H1 (cell line): ENCODE data around the gene PRDX3. TPM values are rescaled to one million over a fixed set of nuclear protein-coding genes. Genes with fewer than 3 reads are reported as not detected.

Source experiments
- CTCF ChIA-PET: fragments of 300-600 bp; sonication (Branson Sonifier 250); formaldehyde crosslinking; loops from one replicate; lab custom pipeline; 2021; ENCODE audit not compliant: partially characterized antibody; lab: Charles Lee
- POLR2A ChIA-PET: fragments of 300-600 bp; sonication (Branson Sonifier 250); formaldehyde crosslinking; loops from one replicate; lab custom pipeline; 2021; ENCODE audit warnings: inconsistent platforms; ENCODE audit not compliant: partially characterized antibody; lab: Charles Lee
- DNase-seq, 2 experiments: peaks; one replicate each; pipeline versions ENCODE4 v3.0.0 to v3.0.0-alpha.2; 2010 to 2022; ENCODE audit warnings: low spot score in 2 of 2, low read depth in 1 of 2, mixed read lengths in 1 of 2
- FAIRE-seq: peaks from 2 replicates; lab custom pipeline; 2011; peaks lifted over from hg19 to GRCh38; lab: Jason Lieb, UNC
- H2AFZ ChIP-seq: 2 replicates; pipeline ENCODE4 v1.8.1; 2012; ENCODE audit warnings: low read length, inconsistent platforms
- H2AK5ac ChIP-seq: 2 replicates; pipeline ENCODE4 v1.6.1; 2013; ENCODE audit warnings: low read depth, low read length
- H2BK120ac ChIP-seq: replicated peaks from 2 replicates; pipeline ENCODE3; 2013; ENCODE audit warnings: low read depth, low read length, inconsistent platforms
- H2BK12ac ChIP-seq: 2 replicates; pipeline ENCODE4 v1.6.1; 2013; ENCODE audit warnings: low read depth, low read length
- H2BK15ac ChIP-seq: 2 replicates; pipeline ENCODE4 v1.6.1; 2013; ENCODE audit warnings: low read length
- H2BK20ac ChIP-seq: 2 replicates; pipeline ENCODE4 v1.6.1; 2013; ENCODE audit warnings: low read length
- H2BK5ac ChIP-seq: 2 replicates; pipeline ENCODE4 v1.6.1; 2013; ENCODE audit warnings: low read depth, low read length
- H3K14ac ChIP-seq: 2 replicates; pipeline ENCODE4 v1.6.1; 2013; ENCODE audit warnings: inconsistent platforms; ENCODE audit not compliant: insufficient read length
- H3K18ac ChIP-seq: 2 replicates; pipeline ENCODE4 v1.6.1; 2013; ENCODE audit warnings: low read length; ENCODE audit errors: extremely low read depth
- H3K23ac ChIP-seq: 2 replicates; pipeline ENCODE4 v1.6.1; 2013; ENCODE audit warnings: inconsistent platforms; ENCODE audit not compliant: insufficient read length
- H3K23me2 ChIP-seq: 2 replicates; pipeline ENCODE4 v1.6.1; 2013; ENCODE audit warnings: low read depth, low read length
- H3K27ac ChIP-seq: 2 replicates; pipeline ENCODE4 v1.6.1; 2011; ENCODE audit warnings: low read depth, low read length, inconsistent platforms
- H3K27me3 ChIP-seq, 4 experiments: replicated peaks in 1 of 4; 1 replicate in 1 of 4; 2 replicates in 3 of 4; pipeline versions ENCODE4 v1.6.1 to v1.8.1; 2011 to 2013; ENCODE audit warnings: low read length in 3 of 4, mild to moderate bottlenecking in 3 of 4, inconsistent platforms in 2 of 4, mixed read lengths in 2 of 4, moderate library complexity in 1 of 4; ENCODE audit not compliant: control insufficient read depth in 3 of 4, insufficient read depth in 3 of 4; ENCODE audit errors: extremely low read depth in 1 of 4
- H3K36me3 ChIP-seq, 4 experiments: 2 replicates each; pipeline versions ENCODE4 v1.6.1 to v1.8.1; 2011 to 2013; ENCODE audit warnings: mild to moderate bottlenecking in 4 of 4, low read length in 3 of 4, moderate library complexity in 2 of 4, control low read depth in 1 of 4, inconsistent platforms in 1 of 4; ENCODE audit not compliant: insufficient read depth in 4 of 4, control insufficient read depth in 2 of 4
- H3K4ac ChIP-seq: replicated peaks from 2 replicates; pipeline ENCODE3; 2013; ENCODE audit warnings: low read length, low read depth, mixed read lengths, inconsistent platforms; ENCODE audit not compliant: insufficient read length
- H3K4me1 ChIP-seq, 4 experiments: replicated peaks in 1 of 4; 1 replicate in 1 of 4; 2 replicates in 3 of 4; pipeline versions ENCODE4 v1.6.1 to v1.8.1; 2011 to 2013; ENCODE audit warnings: low read length in 3 of 4, inconsistent platforms in 2 of 4, mixed read lengths in 1 of 4; ENCODE audit not compliant: insufficient read depth in 4 of 4, control insufficient read depth in 3 of 4
- H3K4me2 ChIP-seq, 2 experiments: 2 replicates each; pipeline versions ENCODE4 v1.6.1 to v1.8.1; 2011 to 2013; ENCODE audit warnings: low read depth in 2 of 2, low read length in 2 of 2, control low read depth in 1 of 2, inconsistent platforms in 1 of 2, mild to moderate bottlenecking in 1 of 2; ENCODE audit not compliant: insufficient read depth in 1 of 2
- H3K4me3 ChIP-seq, 4 experiments: fragments of 200-600, 300-600 bp in 1 of 4; sonication (generic), shearing (Covaris generic), sonication (Bioruptor Twin) in 1 of 4; 2 replicates each; pipeline versions ENCODE4 v1.5.1 to v1.8.1; 2011 to 2016; ENCODE audit warnings: low read length in 4 of 4, low read depth in 3 of 4, control low read depth in 2 of 4, inconsistent platforms in 2 of 4, mild to moderate bottlenecking in 2 of 4, mixed read lengths in 1 of 4, moderate library complexity in 1 of 4; ENCODE audit not compliant: insufficient read depth in 2 of 4; ENCODE audit errors: extremely low read depth in 1 of 4
- H3K56ac ChIP-seq: replicated peaks from 2 replicates; pipeline ENCODE3; 2013; ENCODE audit warnings: low read depth, mild to moderate bottlenecking, mixed read lengths, low read length, inconsistent platforms; ENCODE audit not compliant: insufficient read length
- H3K79me1 ChIP-seq: 2 replicates; pipeline ENCODE4 v1.6.1; 2013; ENCODE audit warnings: low read depth, low read length, control low read depth
- H3K79me2 ChIP-seq, 2 experiments: 2 replicates each; pipeline versions ENCODE4 v1.6.1 to v1.8.1; 2012 to 2013; ENCODE audit warnings: low read length in 2 of 2, mild to moderate bottlenecking in 2 of 2, inconsistent platforms in 1 of 2; ENCODE audit not compliant: insufficient read depth in 2 of 2, control insufficient read depth in 1 of 2
- H3K9ac ChIP-seq, 4 experiments: replicated peaks in 1 of 4; 1 replicate in 1 of 4; 2 replicates in 3 of 4; pipeline versions ENCODE4 v1.6.1 to v1.8.1; 2011 to 2013; ENCODE audit warnings: low read depth in 3 of 4, low read length in 3 of 4, control low read depth in 2 of 4, mild to moderate bottlenecking in 2 of 4, moderate library complexity in 2 of 4, inconsistent platforms in 1 of 4; ENCODE audit errors: extremely low read depth in 1 of 4
- H3K9me3 ChIP-seq, 2 experiments: 2 replicates each; pipeline versions ENCODE4 v1.6.1 to v1.8.1; 2012 to 2013; ENCODE audit warnings: mild to moderate bottlenecking in 2 of 2, moderate library complexity in 2 of 2, control low read depth in 1 of 2, inconsistent platforms in 1 of 2, low read depth in 1 of 2, low read length in 1 of 2, mixed read lengths in 1 of 2; ENCODE audit not compliant: insufficient read depth in 2 of 2
- H4K20me1 ChIP-seq, 2 experiments: replicated peaks in 1 of 2; 2 replicates each; pipeline versions ENCODE3 to v1.8.1; 2011 to 2013; ENCODE audit warnings: inconsistent platforms in 2 of 2, low read length in 2 of 2, mild to moderate bottlenecking in 1 of 2; ENCODE audit not compliant: insufficient read depth in 2 of 2, control insufficient read depth in 1 of 2
- H4K5ac ChIP-seq: 2 replicates; pipeline ENCODE4 v1.6.1; 2013; ENCODE audit warnings: low read length, low read depth, mixed read lengths, inconsistent platforms; ENCODE audit not compliant: insufficient read length
- H4K8ac ChIP-seq: 2 replicates; pipeline ENCODE4 v1.8.0; 2013; ENCODE audit warnings: mild to moderate bottlenecking, moderate library complexity, low read length, inconsistent platforms; ENCODE audit not compliant: insufficient read depth; ENCODE audit errors: extremely low read depth
- H4K91ac ChIP-seq: replicated peaks from 2 replicates; pipeline ENCODE3; 2013; ENCODE audit warnings: low read length, mixed read lengths, inconsistent platforms; ENCODE audit not compliant: insufficient read length
- ATF3 ChIP-seq: IDR thresholded peaks from 2 replicates; pipeline ENCODE4 v1.6.1; 2011; ENCODE audit warnings: low read depth, mild to moderate bottlenecking, low read length; ENCODE audit not compliant: insufficient read depth
- CBX8 ChIP-seq: fragments of 300-800, 300-1000 bp; sonication (generic); IDR thresholded peaks from 2 replicates; pipeline ENCODE4 v1.7.1; 2016; ENCODE audit warnings: low read depth, low read length, borderline replicate concordance
- CEBPB ChIP-seq: IDR thresholded peaks from 2 replicates; pipeline ENCODE4 v1.6.1; 2012; ENCODE audit warnings: low read depth, low read length
- EGR1 ChIP-seq: IDR thresholded peaks from 2 replicates; pipeline ENCODE4 v1.6.1; 2011; ENCODE audit warnings: low read depth, low read length, borderline replicate concordance
- JUN ChIP-seq: IDR thresholded peaks from 2 replicates; pipeline ENCODE4 v1.6.1; 2011; ENCODE audit warnings: low read depth, mild to moderate bottlenecking, improper control_type of control experiment, low read length
- KDM4A ChIP-seq: IDR thresholded peaks from one replicate; pipeline ENCODE4 v1.7.1; 2012; ENCODE audit warnings: low read depth, mild to moderate bottlenecking, moderate library complexity, low read length, inconsistent platforms; ENCODE audit not compliant: severe bottlenecking
- NANOG ChIP-seq: IDR thresholded peaks from 2 replicates; pipeline ENCODE4 v1.6.1; 2011; ENCODE audit warnings: low read length, low read depth, mild to moderate bottlenecking, inconsistent platforms; ENCODE audit not compliant: insufficient read depth, poor library complexity, severe bottlenecking
- RBBP5 ChIP-seq: IDR thresholded peaks from 2 replicates; pipeline ENCODE4 v1.7.1; 2012; ENCODE audit warnings: low read depth, mild to moderate bottlenecking, inconsistent platforms, low read length, moderate library complexity, borderline replicate concordance
- SP1 ChIP-seq: IDR thresholded peaks from 2 replicates; pipeline ENCODE4 v1.6.1; 2011; ENCODE audit warnings: low read depth, low read length
- TBP ChIP-seq: IDR thresholded peaks from 2 replicates; pipeline ENCODE4 v1.6.1; 2011; ENCODE audit warnings: low read depth, low read length, improper control_type of control experiment
- ZNF274 ChIP-seq: IDR thresholded peaks from 2 replicates; pipeline ENCODE4 v1.7.0; 2012; ENCODE audit warnings: low read length, borderline replicate concordance; ENCODE audit errors: extremely low read depth
- WGBS, 2 experiments: shearing (Covaris generic) in 1 of 2; methylation state at CpG; one replicate each; pipeline versions ENCODE4 v1.1.6 to v1.1.7; 2013 to 2015; ENCODE audit warnings: low lambda C conversion rate in 2 of 2, mixed read lengths in 2 of 2, inconsistent platforms in 1 of 2, low coverage in 1 of 2, missing lambda C conversion rate in 1 of 2; ENCODE audit not compliant: insufficient replicate concordance in 2 of 2, insufficient coverage in 1 of 2, insufficient read length in 1 of 2; ENCODE audit errors: extremely low coverage in 1 of 2, missing lambda C conversion rate in 1 of 2; 5-methylcytosine and 5-hydroxymethylcytosine counted together
- polyA plus RNA-seq, 7 experiments: library from polyadenylated mRNA; depleted of rRNA in 3 of 7; stranded (reverse) in 5 of 7; unstranded in 2 of 7; fragments of >200 nt in 5 of 7; fragments of 200-250 nt in 2 of 7; gene quantifications; 1 replicate in 5 of 7; 2 replicates in 1 of 7; 4 replicates in 1 of 7; pipeline versions ENCODE4 v1.2.1 to v1.2.3, GENCODE V29; 2011 to 2013; ENCODE audit warnings: missing spikeins in 2 of 7, mixed read lengths in 2 of 7
- total RNA-seq: library from RNA; stranded (reverse); fragmentation: NEBNext Ultra II Directional; extraction: Animal tissue kit (Norgen Biotek cat#: 25700); gene quantifications from 2 replicates; pipeline ENCODE4 v1.2.1, GENCODE V29; 2021

PRDX3 gene
- total and polyA plus RNA-seq, 2 of the 8 experiments (the other 6 are each of a cell fraction or from before 2014, with no cell fraction given): 201 to 208 TPM

GRCh38 chr10:119166118-119166500, 12.5 kb downstream of the PRDX3 start:
- TF ChIP-seq RBBP5 (no peak), TBP (no peak), JUN (no peak), CBX8 (no peak), CEBPB (no peak), SP1 (no peak), NANOG (no peak), ATF3 (no peak), ZNF274 (no peak), EGR1 (no peak), KDM4A (no peak)
- no peak overlapping the region for H3K27ac ChIP-seq
- WGBS, 2 experiments: 67% methylated on average over 7 of the region's 7 CpGs; no CpG with 5 or more reads in 1 of the 2 experiments
- H3K4me1 ChIP-seq: peaks cover 0 to 5% (median 0%) of the 10 kb centered on the region in 4 experiments; a peak in 2 of 7 replicates
- H3K36me3 ChIP-seq: peaks cover 14 to 37% (median 25%) of the 10 kb centered on the region in 4 experiments
- no peak overlapping the region; the same call in 1 of the 2 replicates for H4K8ac ChIP-seq
- H3K9me3 ChIP-seq: no peaks in the 10 kb centered on the region; a peak in 1 of 4 replicates
- H2BK12ac ChIP-seq: no peak overlapping the region
- no peaks in the 10 kb centered on the region for H3K79me2 ChIP-seq
- peak overlapping the region; percentile 71 for H2AFZ ChIP-seq
- no peak overlapping the region for H2BK20ac ChIP-seq
- no peak for FAIRE-seq
- peak overlapping the region in 3 of 4 experiments; percentile 5 to 73 (median 60); a peak in 3 of 7 replicates for H3K9ac ChIP-seq
- H3K18ac ChIP-seq: peak overlapping the region; percentile 48; the same call in 1 of the 2 replicates
- no peak overlapping the region for H4K5ac ChIP-seq
- H3K4me2 ChIP-seq: peak overlapping the region; percentile 87 to 99
- H3K56ac ChIP-seq: no peak overlapping the region
- no peak overlapping the region for H3K23ac ChIP-seq
- no peaks in the 10 kb centered on the region for H4K20me1 ChIP-seq
- H4K91ac ChIP-seq: no peak overlapping the region
- DNase-seq: peak in 1 of 2 experiments; percentile 52
- ChIA-PET CTCF (no interaction called here), POLR2A (interaction anchor here (1.5 kb wide), 1 partner anchor 30 kb away, joined by 3 read pairs; no protein-coding TSS in a partner anchor)
- H3K4ac ChIP-seq: no peak overlapping the region
- peak overlapping the region; percentile 47 to 80 (median 54) for H3K4me3 ChIP-seq
- no peak overlapping the region for H2BK15ac ChIP-seq
- no peak overlapping the region for H2BK120ac ChIP-seq
- no peak overlapping the region for H2AK5ac ChIP-seq
- no peaks in the 10 kb centered on the region; a peak in 2 of 7 replicates for H3K27me3 ChIP-seq
- no peak overlapping the region for H3K14ac ChIP-seq
- H2BK5ac ChIP-seq: no peak overlapping the region
- H3K79me1 ChIP-seq: no peaks in the 10 kb centered on the region
- H3K23me2 ChIP-seq: peaks cover 10% of the 10 kb centered on the region
